ENCODE results near the gene THSD7B.

Gene THSD7B

GRCh38 chr2:136785215-136785614 is 19.9 kb downstream of the THSD7B start:
- TF ChIP-seq CREB1 (IDR thresholded peaks at IDR 0.05; ENCODE audit: low read depth): no peak
- no peak for TF ChIP-seq FOXM1 (IDR thresholded peaks at IDR 0.05; ENCODE audit: borderline replicate concordance, low read depth)
- no peak for TF ChIP-seq REST (IDR thresholded peaks at IDR 0.05; ENCODE audit: low read depth)
- TF ChIP-seq, protein P1, sequence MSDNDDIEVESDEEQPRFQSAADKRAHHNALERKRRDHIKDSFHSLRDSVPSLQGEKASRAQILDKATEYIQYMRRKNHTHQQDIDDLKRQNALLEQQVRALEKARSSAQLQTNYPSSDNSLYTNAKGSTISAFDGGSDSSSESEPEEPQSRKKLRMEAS (IDR thresholded peaks at IDR 0.05): no peak
- no peak for TF ChIP-seq TAF1 (IDR thresholded peaks at IDR 0.05; ENCODE audit: low read depth)
- TF ChIP-seq, protein P2, sequence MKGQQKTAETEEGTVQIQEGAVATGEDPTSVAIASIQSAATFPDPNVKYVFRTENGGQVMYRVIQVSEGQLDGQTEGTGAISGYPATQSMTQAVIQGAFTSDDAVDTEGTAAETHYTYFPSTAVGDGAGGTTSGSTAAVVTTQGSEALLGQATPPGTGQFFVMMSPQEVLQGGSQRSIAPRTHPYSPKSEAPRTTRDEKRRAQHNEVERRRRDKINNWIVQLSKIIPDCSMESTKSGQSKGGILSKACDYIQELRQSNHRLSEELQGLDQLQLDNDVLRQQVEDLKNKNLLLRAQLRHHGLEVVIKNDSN (IDR thresholded peaks at IDR 0.05): no peak
- TF ChIP-seq YY1 (IDR thresholded peaks at IDR 0.05; ENCODE audit: low read depth): no peak
- no peak for TF ChIP-seq NFIC (IDR thresholded peaks at IDR 0.05)
- no peak for TF ChIP-seq EP300 (IDR thresholded peaks at IDR 0.05; ENCODE audit: borderline replicate concordance)
- TF ChIP-seq ZBTB7A (IDR thresholded peaks at IDR 0.05; ENCODE audit: low read depth): no peak
- no peak for TF ChIP-seq TEAD4 (IDR thresholded peaks at IDR 0.05)
- TF ChIP-seq CEBPB (IDR thresholded peaks at IDR 0.05): no peak
- TF ChIP-seq RAD21 (IDR thresholded peaks at IDR 0.05; ENCODE audit: low read depth): no peak
- no peak for TF ChIP-seq TCF12 (IDR thresholded peaks at IDR 0.05; ENCODE audit: low read depth)
- no peak for TF ChIP-seq EGR1 (IDR thresholded peaks at IDR 0.05)

DNA sequence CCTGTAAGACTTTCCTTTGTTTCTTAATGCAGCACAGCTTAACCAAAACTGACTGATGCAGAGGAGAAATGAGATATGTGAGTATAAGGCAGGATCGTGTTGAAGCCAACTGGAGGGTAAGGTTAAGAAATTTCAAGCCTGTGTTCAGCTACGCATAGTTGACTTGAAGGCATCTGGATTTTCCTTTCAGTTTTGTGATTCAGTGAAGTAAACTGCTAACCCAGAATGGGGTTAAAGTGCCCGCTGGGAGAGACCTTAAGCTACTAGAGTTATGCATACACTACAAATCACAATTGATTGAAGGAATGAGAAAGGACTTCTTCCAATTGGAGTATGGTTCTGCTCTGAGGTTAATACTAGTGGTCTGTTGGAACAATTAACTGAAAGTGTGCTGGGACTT is 22.6 kb downstream of the THSD7B start:
- TF ChIP-seq TAF1 (IDR thresholded peaks at IDR 0.05; ENCODE audit: low read depth) (no peak), CREB1 (IDR thresholded peaks at IDR 0.05; ENCODE audit: low read depth) (no peak), NFIC (IDR thresholded peaks at IDR 0.05) (no peak), EP300 (IDR thresholded peaks at IDR 0.05; ENCODE audit: borderline replicate concordance) (no peak)
- TF ChIP-seq, protein P2 (IDR thresholded peaks at IDR 0.05): no peak

- TF ChIP-seq, protein P1 (IDR thresholded peaks at IDR 0.05): no peak
- TF ChIP-seq RAD21 (IDR thresholded peaks at IDR 0.05; ENCODE audit: low read depth) (no peak), REST (IDR thresholded peaks at IDR 0.05; ENCODE audit: low read depth) (no peak)
- TF ChIP-seq, protein P2 (IDR thresholded peaks at IDR 0.05): no peak
Measured at GRCh38 chr2:136796339-136796738, 31.0 kb downstream of the THSD7B start.

DNA sequence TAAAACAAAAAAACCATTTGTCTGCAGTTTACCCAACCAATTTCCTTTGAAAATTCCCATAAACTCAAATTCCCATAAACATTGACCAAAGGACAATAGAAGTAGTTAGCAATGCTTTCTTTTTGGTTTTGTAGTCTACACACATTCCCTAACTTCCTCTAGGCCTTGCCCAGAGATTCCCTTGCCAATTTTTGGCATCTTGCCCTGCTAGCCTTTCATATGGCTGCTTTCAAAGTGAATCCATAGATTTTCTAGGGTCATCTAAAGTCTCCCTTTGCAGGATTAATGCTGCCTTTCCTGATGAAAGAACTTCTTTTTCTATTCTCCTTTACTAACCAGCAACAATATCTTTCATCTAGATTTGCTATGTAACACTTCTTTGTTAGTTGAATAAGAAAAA is 33.4 kb downstream of the THSD7B start:
- no peak for TF ChIP-seq TCF12 (IDR thresholded peaks at IDR 0.05; ENCODE audit: low read depth)
- no peak for TF ChIP-seq TAF1 (IDR thresholded peaks at IDR 0.05; ENCODE audit: low read depth)
- no peak for TF ChIP-seq CREB1 (IDR thresholded peaks at IDR 0.05; ENCODE audit: low read depth)
- no peak for TF ChIP-seq EP300 (IDR thresholded peaks at IDR 0.05; ENCODE audit: borderline replicate concordance)
- no peak for TF ChIP-seq RAD21 (IDR thresholded peaks at IDR 0.05; ENCODE audit: low read depth)
- TF ChIP-seq, protein P2 (IDR thresholded peaks at IDR 0.05): no peak
- no peak for TF ChIP-seq NFIC (IDR thresholded peaks at IDR 0.05)
- TF ChIP-seq REST (IDR thresholded peaks at IDR 0.05; ENCODE audit: low read depth): no peak
- TF ChIP-seq, protein P1 (IDR thresholded peaks at IDR 0.05): no peak
- no peak for TF ChIP-seq CEBPB (IDR thresholded peaks at IDR 0.05)
- TF ChIP-seq EGR1 (IDR thresholded peaks at IDR 0.05): no peak
- no peak for TF ChIP-seq ZBTB7A (IDR thresholded peaks at IDR 0.05; ENCODE audit: low read depth)
- no peak for TF ChIP-seq YY1 (IDR thresholded peaks at IDR 0.05; ENCODE audit: low read depth)
- no peak for TF ChIP-seq TEAD4 (IDR thresholded peaks at IDR 0.05)
- no peak for TF ChIP-seq FOXM1 (IDR thresholded peaks at IDR 0.05; ENCODE audit: borderline replicate concordance, low read depth)
